Epithelial cell of proximal tubule (primary cell): ENCODE data around the gene ACAD10. TPM values are rescaled to one million over a fixed set of nuclear protein-coding genes. Genes with fewer than 3 reads are reported as not detected.
A peak's percentile ranks its signal among the peaks of the same experiment; 100 is the strongest.
"Not testable (repeated sequence)": the region's sequence is repeated elsewhere in the genome, so short reads cannot be mapped to it uniquely, and the experiment has no call there.

Experiments used
- DNase-seq: peaks from one replicate; pipeline ENCODE4 v3.0.0-alpha.2; 2011; ENCODE audit warnings: low read depth
- H3K4me3 ChIP-seq: 2 replicates; pipeline ENCODE4 v1.5.1; 2011; ENCODE audit warnings: low read depth, mild to moderate bottlenecking, low read length
- CTCF ChIP-seq: conservative IDR thresholded peaks from 2 replicates; pipeline ENCODE4 v1.5.1; 2012; ENCODE audit warnings: low read depth, mild to moderate bottlenecking, low read length
- total RNA-seq: library from RNA; depleted of rRNA; stranded (reverse); fragments of >200 nt; gene quantifications from 2 replicates; pipeline ENCODE4 v1.2.3, GENCODE V29; 2015

The ACAD10 gene
- total RNA-seq, 1 donor from 2014 or later, result 15.6 TPM

GRCh38 chr12:111733340-111733915 is 47.6 kb downstream of the ACAD10 start:
- TF ChIP-seq CTCF, result no peak
- no peak overlapping the region for H3K4me3 ChIP-seq
- no peak for DNase-seq

GRCh38 chr12:111739524-111739923 is 53.7 kb downstream of the ACAD10 start:
- not testable (repeated sequence) for DNase-seq, H3K4me3 ChIP-seq

GRCh38 chr12:111741235-111741812 is 55.5 kb downstream of the ACAD10 start:
- TF ChIP-seq CTCF, result no peak
- DNase-seq, result peak; percentile 39
- H3K4me3 ChIP-seq, result no peak overlapping the region

- TF ChIP-seq CTCF, result no peak
- DNase-seq, result no peak
- H3K4me3 ChIP-seq, result no peak overlapping the region
Measured at GRCh38 chr12:111745211-111745610, 59.4 kb downstream of the ACAD10 start.

- TF ChIP-seq CTCF, result no peak
- H3K4me3 ChIP-seq, result no peak overlapping the region
- DNase-seq, result no peak
Measured at GRCh38 chr12:111747333-111747732, 61.5 kb downstream of the ACAD10 start.

GRCh38 chr12:111748151-111748672 is 62.4 kb downstream of the ACAD10 start:
- no peak for DNase-seq
- TF ChIP-seq CTCF, result no peak
- H3K4me3 ChIP-seq, result no peak overlapping the region

GRCh38 chr12:111748867-111749266 is 63.0 kb downstream of the ACAD10 start:
- TF ChIP-seq CTCF, result no peak
- H3K4me3 ChIP-seq, result no peak overlapping the region

More at GRCh38 chr12:111748867-111749266, 63.0 kb downstream of the ACAD10 start:
- DNase-seq, result no peak
